ENCODE data around the gene APPL1. TPM values are rescaled to one million over a fixed set of nuclear protein-coding genes. Genes with fewer than 3 reads are reported as not detected.

The APPL1 gene
- total and polyA plus RNA-seq, 2 of the 13 experiments (the other 11 are each of a cell fraction or from before 2014, with no cell fraction given) = 14.3 to 29.0 TPM

DNA sequence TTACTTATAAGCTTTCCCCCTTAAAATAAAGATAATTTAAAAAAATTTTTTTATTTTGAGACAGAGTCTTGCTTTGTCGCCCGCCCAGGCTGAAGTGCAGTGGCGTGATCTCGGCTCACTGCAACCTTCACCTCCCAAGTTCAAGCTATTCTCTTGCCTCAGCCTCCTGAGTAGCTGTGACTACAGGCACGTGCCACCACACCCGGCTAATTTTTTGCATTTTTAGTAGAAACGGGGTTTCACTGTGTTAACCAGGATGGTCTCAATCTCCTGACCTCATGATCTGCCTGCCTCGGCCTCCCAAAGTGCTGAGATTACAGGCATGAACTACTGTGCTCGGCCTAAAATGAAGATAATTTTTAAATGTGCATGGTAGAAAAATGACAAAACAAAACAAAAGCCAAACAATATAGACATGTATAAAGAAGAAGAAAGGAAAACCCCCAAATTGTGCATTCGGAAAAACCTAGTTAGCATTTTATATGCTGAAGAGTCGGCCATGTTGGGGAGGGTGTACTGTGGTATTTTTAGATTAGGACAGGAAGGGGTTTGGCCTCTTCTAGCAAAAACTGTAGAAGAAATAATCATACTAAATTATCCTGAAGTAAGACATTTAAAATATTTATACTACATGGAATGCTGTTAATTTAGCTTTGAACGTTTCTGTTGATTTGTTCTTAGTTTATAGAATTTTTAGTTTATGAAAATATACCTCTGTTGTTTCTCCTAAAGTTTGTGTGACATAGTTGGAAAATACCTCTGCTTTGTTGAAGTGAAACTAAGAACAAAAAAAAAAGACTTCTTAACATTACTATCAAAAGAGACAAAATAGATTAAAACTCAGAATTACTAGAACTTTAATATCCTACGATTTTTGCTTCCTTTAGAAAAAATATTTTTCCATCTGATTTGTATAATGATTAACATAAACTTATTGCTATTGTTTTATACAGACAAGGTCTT is 7.4 kb downstream of the APPL1 start:
- POLR2A ChIA-PET = no interaction called here
- Histone ChIP-seq H3K36me3 (replicated peaks in 1 of 2; ENCODE audit: control insufficient read depth in 1 of 2, insufficient read depth in 2 of 2, low read length in 2 of 2) (peaks cover 0 to 20% of the 10 kb centered on the region in 2 experiments; a peak in 2 of 5 replicates), H4K20me1 (ENCODE audit: insufficient read depth, low read length) (no peaks in the 10 kb centered on the region), H3K9me3 (ENCODE audit: low read length) (no peaks in the 10 kb centered on the region), H3K4me2 (ENCODE audit: low read depth, low read length) (no peak overlapping the region), H3K9ac (ENCODE audit: insufficient read depth, low read depth, low read length) (no peak overlapping the region), H3K27me3 (ENCODE audit: control insufficient read depth in 1 of 2, insufficient read depth in 2 of 2, low read length in 2 of 2) (no peaks in the 10 kb centered on the region), H3K4me3 (replicated peaks in 1 of 3; ENCODE audit: insufficient read depth in 1 of 3, low read depth in 2 of 3, low read length in 3 of 3) (no peak overlapping the region), H3K79me2 (ENCODE audit: insufficient read depth, low read length) (peaks cover 23% of the 10 kb centered on the region), H2AFZ (ENCODE audit: low read length) (no peak overlapping the region), H3K4me1 (ENCODE audit: insufficient read depth, low read length) (peaks cover 11% of the 10 kb centered on the region), H3K27ac (ENCODE audit: extremely low read length, insufficient read depth, low read length) (no peak overlapping the region)
- DNase-seq (ENCODE audit: low spot score) (no peak), ATAC-seq (no peak), FAIRE-seq (no peak)
- TF ChIP-seq NFATC3 (CRISPR knock-in tag; IDR thresholded peaks at IDR 0.05) = no peak
- no peak for TF ChIP-seq ZSCAN25 (CRISPR knock-in tag; IDR thresholded peaks at IDR 0.05)
- no peak for TF ChIP-seq SNRNP70 (IDR thresholded peaks at IDR 0.05; ENCODE audit: low read depth, low read length)
- TF ChIP-seq ZNF616 (CRISPR knock-in tag; IDR thresholded peaks at IDR 0.05; ENCODE audit: low read depth) = no peak
- BruUV-seq (replicated peaks) = no TSS peak
- CTCF ChIA-PET (ENCODE audit: low intra/inter-chr PET ratio, low total read pairs) = no interaction called here
- WGBS (ENCODE audit: low lambda C conversion rate) = 96% methylated on average over 13 of the region's 13 CpGs
- in situ Hi-C loops (cut with HindIII; ENCODE audit: extremely low pct_ligation_motif_present, low pct_unique_long_range_greater_than_20kb) (no loop called here), intact Hi-C loops (cut with micrococcal nuclease; ENCODE audit: unreplicated experiment) (no loop called here)

DNA sequence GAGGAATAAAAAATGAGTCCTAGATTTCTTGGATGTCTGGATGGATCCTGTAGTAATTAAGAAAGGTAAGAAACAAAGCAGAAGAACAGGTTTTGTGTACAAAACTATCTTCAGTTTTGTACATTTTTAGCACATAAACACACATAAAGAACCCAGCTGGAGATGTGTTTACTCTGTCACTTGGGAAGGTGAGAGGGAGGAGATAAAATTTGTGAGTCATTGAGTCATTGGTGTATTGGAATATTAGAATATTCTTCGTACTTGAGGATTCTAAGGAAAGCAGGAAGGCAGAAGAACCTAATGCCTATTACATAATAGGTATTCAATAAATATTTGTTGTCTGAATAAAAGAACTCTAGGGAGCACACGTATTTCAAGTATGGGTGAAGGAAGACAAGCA is 17.4 kb downstream of the APPL1 start:
- no peak for FAIRE-seq
- Histone ChIP-seq H4K20me1 (ENCODE audit: insufficient read depth, low read length) (no peaks in the 10 kb centered on the region), H3K4me1 (ENCODE audit: insufficient read depth, low read length) (peaks cover 12% of the 10 kb centered on the region), H3K79me2 (ENCODE audit: insufficient read depth, low read length) (no peaks in the 10 kb centered on the region), H3K4me3 (replicated peaks in 1 of 3; ENCODE audit: insufficient read depth in 1 of 3, low read depth in 2 of 3, low read length in 3 of 3) (no peak overlapping the region), H3K9ac (ENCODE audit: insufficient read depth, low read depth, low read length) (no peak overlapping the region), H2AFZ (ENCODE audit: low read length) (no peak overlapping the region), H3K27me3 (ENCODE audit: control insufficient read depth in 1 of 2, insufficient read depth in 2 of 2, low read length in 2 of 2) (no peaks in the 10 kb centered on the region), H3K4me2 (ENCODE audit: low read depth, low read length) (no peak overlapping the region), H3K9me3 (ENCODE audit: low read length) (no peaks in the 10 kb centered on the region), H3K27ac (ENCODE audit: extremely low read length, insufficient read depth, low read length) (no peak overlapping the region), H3K36me3 (replicated peaks in 1 of 2; ENCODE audit: control insufficient read depth in 1 of 2, insufficient read depth in 2 of 2, low read length in 2 of 2) (peaks cover 9 to 49% of the 10 kb centered on the region in 2 experiments; a peak in 3 of 5 replicates)
- 82% methylated on average over 2 of the region's 2 CpGs for WGBS (ENCODE audit: low lambda C conversion rate)
- in situ Hi-C loops (cut with HindIII; ENCODE audit: extremely low pct_ligation_motif_present, low pct_unique_long_range_greater_than_20kb) = no loop called here
- no peak for ATAC-seq
- ChIA-PET CTCF (ENCODE audit: low intra/inter-chr PET ratio, low total read pairs) (no interaction called here), POLR2A (no interaction called here)
- BruUV-seq (replicated peaks) = no TSS peak
- intact Hi-C loops (cut with micrococcal nuclease; ENCODE audit: unreplicated experiment) = no loop called here
- no peak for DNase-seq (ENCODE audit: low spot score)
- TF ChIP-seq, protein P1, sequence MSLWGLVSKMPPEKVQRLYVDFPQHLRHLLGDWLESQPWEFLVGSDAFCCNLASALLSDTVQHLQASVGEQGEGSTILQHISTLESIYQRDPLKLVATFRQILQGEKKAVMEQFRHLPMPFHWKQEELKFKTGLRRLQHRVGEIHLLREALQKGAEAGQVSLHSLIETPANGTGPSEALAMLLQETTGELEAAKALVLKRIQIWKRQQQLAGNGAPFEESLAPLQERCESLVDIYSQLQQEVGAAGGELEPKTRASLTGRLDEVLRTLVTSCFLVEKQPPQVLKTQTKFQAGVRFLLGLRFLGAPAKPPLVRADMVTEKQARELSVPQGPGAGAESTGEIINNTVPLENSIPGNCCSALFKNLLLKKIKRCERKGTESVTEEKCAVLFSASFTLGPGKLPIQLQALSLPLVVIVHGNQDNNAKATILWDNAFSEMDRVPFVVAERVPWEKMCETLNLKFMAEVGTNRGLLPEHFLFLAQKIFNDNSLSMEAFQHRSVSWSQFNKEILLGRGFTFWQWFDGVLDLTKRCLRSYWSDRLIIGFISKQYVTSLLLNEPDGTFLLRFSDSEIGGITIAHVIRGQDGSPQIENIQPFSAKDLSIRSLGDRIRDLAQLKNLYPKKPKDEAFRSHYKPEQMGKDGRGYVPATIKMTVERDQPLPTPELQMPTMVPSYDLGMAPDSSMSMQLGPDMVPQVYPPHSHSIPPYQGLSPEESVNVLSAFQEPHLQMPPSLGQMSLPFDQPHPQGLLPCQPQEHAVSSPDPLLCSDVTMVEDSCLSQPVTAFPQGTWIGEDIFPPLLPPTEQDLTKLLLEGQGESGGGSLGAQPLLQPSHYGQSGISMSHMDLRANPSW (CRISPR knock-in tag; IDR thresholded peaks at IDR 0.05; ENCODE audit: borderline replicate concordance) = no peak
- TF ChIP-seq TFDP2 (CRISPR knock-in tag; IDR thresholded peaks at IDR 0.05) = no peak
- TF ChIP-seq ATF5 (CRISPR knock-in tag; IDR thresholded peaks at IDR 0.05; ENCODE audit: low read depth) = no peak
- TF ChIP-seq ZMAT3 (CRISPR knock-in tag; conservative IDR thresholded peaks at IDR 0.05) = no peak
- TF ChIP-seq, protein P2, sequence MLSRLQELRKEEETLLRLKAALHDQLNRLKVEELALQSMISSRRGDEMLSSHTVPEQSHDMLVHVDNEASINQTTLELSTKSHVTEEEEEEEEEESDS (CRISPR knock-in tag; IDR thresholded peaks at IDR 0.05; ENCODE audit: borderline replicate concordance) = no peak
- no peak for TF ChIP-seq ZNF660 (CRISPR knock-in tag; IDR thresholded peaks at IDR 0.05; ENCODE audit: borderline replicate concordance, low read depth)
- no peak for TF ChIP-seq ZNF274 (CRISPR knock-in tag; IDR thresholded peaks at IDR 0.05)

Measured in HepG2 (cell line).